ENCODE results near the gene EDEM2.
"Not testable (repeated sequence)": the region's sequence is repeated elsewhere in the genome, so short reads cannot be mapped to it uniquely, and the experiment has no call there.

The EDEM2 gene

GRCh38 chr20:35165221-35166185 lies 18.4 kb upstream of the EDEM2 start:
- Histone ChIP-seq H2AFZ (ENCODE audit: low read depth, low read length, severe bottlenecking) (no peak overlapping the region), H3F3A (ENCODE audit: insufficient read depth) (no peaks in the 10 kb centered on the region), H3K27ac (ENCODE audit: low read depth, low read length) (no peak overlapping the region), H3K4me3 (ENCODE audit: insufficient read depth, low read length, poor library complexity, severe bottlenecking) (no peak overlapping the region), H3K9me3 (ENCODE audit: insufficient read depth, low read length) (no peaks in the 10 kb centered on the region), H3K9me2 (replicated peaks; ENCODE audit: insufficient read depth, low read length) (no peaks in the 10 kb centered on the region), H3K4me2 (ENCODE audit: low read depth, low read length, poor library complexity, severe bottlenecking) (no peak overlapping the region), H3K36me3 (ENCODE audit: low read length) (no peaks in the 10 kb centered on the region), H3K9ac (ENCODE audit: low read length) (no peak overlapping the region), H3K79me2 (ENCODE audit: insufficient read depth, low read length) (no peaks in the 10 kb centered on the region), H4K20me1 (ENCODE audit: low read depth, low read length) (no peaks in the 10 kb centered on the region), H3K27me3 (ENCODE audit: low read length) (no peaks in the 10 kb centered on the region)
- TF ChIP-seq EZH2phosphoT487 (conservative IDR thresholded peaks at IDR 0.05; ENCODE audit: low read length) (no peak), CTCF (IDR thresholded peaks at IDR 0.05; ENCODE audit: insufficient read depth, low read length, poor library complexity, severe bottlenecking) (no peak)

GRCh38 chr20:35164531-35164930 lies 17.4 kb upstream of the EDEM2 start:
- H3K9me2 ChIP-seq (replicated peaks; ENCODE audit: insufficient read depth, low read length); H3K27me3 ChIP-seq (ENCODE audit: low read length); H3K27ac ChIP-seq (ENCODE audit: low read depth, low read length); H2AFZ ChIP-seq (ENCODE audit: low read depth, low read length, severe bottlenecking); H3K4me2 ChIP-seq (ENCODE audit: low read depth, low read length, poor library complexity, severe bottlenecking); H3K36me3 ChIP-seq (ENCODE audit: low read length); H3K9ac ChIP-seq (ENCODE audit: low read length); H3F3A ChIP-seq (ENCODE audit: insufficient read depth); H3K4me3 ChIP-seq (ENCODE audit: insufficient read depth, low read length, poor library complexity, severe bottlenecking); H4K20me1 ChIP-seq (ENCODE audit: low read depth, low read length); H3K9me3 ChIP-seq (ENCODE audit: insufficient read depth, low read length); H3K79me2 ChIP-seq (ENCODE audit: insufficient read depth, low read length): not testable (repeated sequence)

GRCh38 chr20:35160341-35160740 lies 13.2 kb upstream of the EDEM2 start:
- H3K27me3 ChIP-seq (ENCODE audit: low read length); H3F3A ChIP-seq (ENCODE audit: insufficient read depth); H3K27ac ChIP-seq (ENCODE audit: low read depth, low read length); H3K79me2 ChIP-seq (ENCODE audit: insufficient read depth, low read length); H4K20me1 ChIP-seq (ENCODE audit: low read depth, low read length); H3K4me3 ChIP-seq (ENCODE audit: insufficient read depth, low read length, poor library complexity, severe bottlenecking); H3K4me2 ChIP-seq (ENCODE audit: low read depth, low read length, poor library complexity, severe bottlenecking); H3K9me3 ChIP-seq (ENCODE audit: insufficient read depth, low read length); H3K9ac ChIP-seq (ENCODE audit: low read length); H3K9me2 ChIP-seq (replicated peaks; ENCODE audit: insufficient read depth, low read length); H3K36me3 ChIP-seq (ENCODE audit: low read length); H2AFZ ChIP-seq (ENCODE audit: low read depth, low read length, severe bottlenecking): not testable (repeated sequence)

GRCh38 chr20:35156978-35157377 lies 9.8 kb upstream of the EDEM2 start:
- H3K4me2 ChIP-seq (ENCODE audit: low read depth, low read length, poor library complexity, severe bottlenecking) = no peak overlapping the region
- H3K27me3 ChIP-seq (ENCODE audit: low read length) = no peaks in the 10 kb centered on the region
- no peaks in the 10 kb centered on the region for H3K36me3 ChIP-seq (ENCODE audit: low read length)
- H3K27ac ChIP-seq (ENCODE audit: low read depth, low read length) = no peak overlapping the region
- no peaks in the 10 kb centered on the region for H3K9me3 ChIP-seq (ENCODE audit: insufficient read depth, low read length)
- H3K9ac ChIP-seq (ENCODE audit: low read length) = no peak overlapping the region
- H3K4me3 ChIP-seq (ENCODE audit: insufficient read depth, low read length, poor library complexity, severe bottlenecking) = no peak overlapping the region
- H3K9me2 ChIP-seq (replicated peaks; ENCODE audit: insufficient read depth, low read length) = no peaks in the 10 kb centered on the region
- no peaks in the 10 kb centered on the region for H4K20me1 ChIP-seq (ENCODE audit: low read depth, low read length)
- TF ChIP-seq EZH2phosphoT487 (conservative IDR thresholded peaks at IDR 0.05; ENCODE audit: low read length) (no peak), CTCF (IDR thresholded peaks at IDR 0.05; ENCODE audit: insufficient read depth, low read length, poor library complexity, severe bottlenecking) (no peak)
- H3F3A ChIP-seq (ENCODE audit: insufficient read depth) = no peaks in the 10 kb centered on the region
- no peaks in the 10 kb centered on the region for H3K79me2 ChIP-seq (ENCODE audit: insufficient read depth, low read length)
- no peak overlapping the region for H2AFZ ChIP-seq (ENCODE audit: low read depth, low read length, severe bottlenecking)

Measured in SU-DHL-6 (cell line).